Measurements from ENCODE around the gene RHOBTB1. TPM values are rescaled to one million over a fixed set of nuclear protein-coding genes. Genes with fewer than 3 reads are reported as not detected.

The RHOBTB1 gene
- total RNA-seq, 1 donor: 15.8 TPM

DNA sequence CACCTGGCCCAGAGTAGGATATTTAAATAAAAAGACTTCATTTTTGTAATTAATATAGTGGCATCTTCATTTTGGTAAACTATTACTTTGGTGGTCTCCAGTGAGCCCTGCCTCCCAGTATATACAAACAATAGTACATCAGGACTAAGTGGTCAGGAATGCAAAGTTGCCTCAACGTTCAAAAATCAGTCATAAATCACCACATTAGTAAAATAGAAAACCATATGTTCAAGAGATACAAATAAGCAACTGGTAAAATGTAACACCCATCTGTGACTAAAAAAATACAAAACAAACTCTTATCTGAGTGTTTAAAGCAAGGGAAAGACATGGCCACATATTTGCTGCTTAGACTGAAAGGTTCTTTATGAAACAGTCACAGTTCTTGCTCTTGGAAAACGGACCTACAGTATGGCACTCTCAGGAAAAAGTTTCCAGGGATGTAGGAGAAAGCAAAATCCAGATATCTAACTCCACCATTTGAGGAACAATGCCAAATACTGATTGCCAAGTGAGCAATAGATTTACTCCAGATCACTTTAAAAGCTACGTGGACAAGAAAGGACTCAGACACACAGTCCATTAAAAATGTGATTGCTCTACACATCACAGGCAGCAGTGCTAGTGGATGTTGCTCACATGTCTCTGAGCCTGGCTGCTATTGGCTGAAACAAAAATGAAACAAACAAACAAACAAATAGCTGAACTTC is 15.1 kb upstream of the RHOBTB1 start:
- no peak overlapping the region for H3K4me3 ChIP-seq (ENCODE audit: low read depth, low read length)
- TF ChIP-seq, protein P1, sequence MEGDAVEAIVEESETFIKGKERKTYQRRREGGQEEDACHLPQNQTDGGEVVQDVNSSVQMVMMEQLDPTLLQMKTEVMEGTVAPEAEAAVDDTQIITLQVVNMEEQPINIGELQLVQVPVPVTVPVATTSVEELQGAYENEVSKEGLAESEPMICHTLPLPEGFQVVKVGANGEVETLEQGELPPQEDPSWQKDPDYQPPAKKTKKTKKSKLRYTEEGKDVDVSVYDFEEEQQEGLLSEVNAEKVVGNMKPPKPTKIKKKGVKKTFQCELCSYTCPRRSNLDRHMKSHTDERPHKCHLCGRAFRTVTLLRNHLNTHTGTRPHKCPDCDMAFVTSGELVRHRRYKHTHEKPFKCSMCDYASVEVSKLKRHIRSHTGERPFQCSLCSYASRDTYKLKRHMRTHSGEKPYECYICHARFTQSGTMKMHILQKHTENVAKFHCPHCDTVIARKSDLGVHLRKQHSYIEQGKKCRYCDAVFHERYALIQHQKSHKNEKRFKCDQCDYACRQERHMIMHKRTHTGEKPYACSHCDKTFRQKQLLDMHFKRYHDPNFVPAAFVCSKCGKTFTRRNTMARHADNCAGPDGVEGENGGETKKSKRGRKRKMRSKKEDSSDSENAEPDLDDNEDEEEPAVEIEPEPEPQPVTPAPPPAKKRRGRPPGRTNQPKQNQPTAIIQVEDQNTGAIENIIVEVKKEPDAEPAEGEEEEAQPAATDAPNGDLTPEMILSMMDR (IDR thresholded peaks at IDR 0.05; ENCODE audit: insufficient read depth, low read length): no peak
- peak; percentile 83 for DNase-seq (ENCODE audit: low read depth)

DNA sequence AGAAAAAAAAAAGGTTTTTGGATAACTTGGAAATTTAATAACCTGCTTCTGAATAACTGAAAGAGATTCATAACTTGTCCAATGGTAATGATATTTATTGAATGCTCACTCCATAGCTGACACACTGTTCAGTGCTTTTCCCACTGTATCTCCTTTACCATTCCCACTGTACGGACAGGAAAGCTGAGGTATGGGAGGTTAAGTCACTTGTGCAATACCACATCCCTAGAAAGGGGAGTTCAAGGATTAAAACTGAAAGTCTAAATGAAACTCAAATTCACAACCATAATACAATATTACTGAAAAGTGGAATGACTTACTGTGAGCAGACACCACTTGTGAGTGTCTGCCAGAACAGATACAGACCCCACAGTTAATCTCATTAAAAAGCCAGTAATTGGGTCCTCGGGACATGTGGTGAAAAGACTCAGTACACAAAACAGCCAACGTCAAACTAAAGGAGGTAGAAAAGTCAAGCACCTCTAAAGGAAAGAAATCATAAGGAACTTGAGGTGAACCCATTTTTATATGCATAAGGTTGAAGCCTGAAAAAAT is 13.8 kb upstream of the RHOBTB1 start:
- H3K4me3 ChIP-seq (ENCODE audit: low read depth, low read length): no peak overlapping the region
- TF ChIP-seq, protein P1 (IDR thresholded peaks at IDR 0.05; ENCODE audit: insufficient read depth, low read length): no peak

GRCh38 chr10:60955957-60956425 is 12.0 kb upstream of the RHOBTB1 start:
- TF ChIP-seq, protein P1 (IDR thresholded peaks at IDR 0.05; ENCODE audit: insufficient read depth, low read length): no peak
- DNase-seq (ENCODE audit: low read depth): peak; percentile 53
- no peak overlapping the region for H3K4me3 ChIP-seq (ENCODE audit: low read depth, low read length)

More for the DNA sequence above, 13.8 kb upstream of the RHOBTB1 start:
- DNase-seq (ENCODE audit: low read depth): no peak

DNA sequence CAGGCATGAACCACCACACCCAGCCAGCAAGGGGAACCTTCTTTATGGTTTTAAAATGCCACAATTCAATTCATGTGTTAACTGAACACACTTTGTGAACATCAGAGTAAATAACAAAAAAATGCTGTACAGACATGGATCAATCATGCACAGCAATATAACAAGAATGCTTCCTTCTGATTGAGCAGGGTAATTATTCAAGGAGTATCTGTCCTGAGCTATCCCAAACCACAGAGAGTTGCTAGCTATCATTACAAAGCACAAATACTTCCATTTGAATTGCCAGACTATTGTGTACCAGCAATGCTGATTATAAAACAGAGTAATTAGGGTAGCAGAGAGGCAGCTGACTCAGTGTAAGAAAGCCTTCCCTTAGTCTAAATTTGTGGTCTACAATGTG is 11.3 kb upstream of the RHOBTB1 start:
- H3K4me3 ChIP-seq (ENCODE audit: low read depth, low read length): no peak overlapping the region
- TF ChIP-seq, protein P1 (IDR thresholded peaks at IDR 0.05; ENCODE audit: insufficient read depth, low read length): no peak

GRCh38 chr10:60954035-60954434 is 10.1 kb upstream of the RHOBTB1 start:
- TF ChIP-seq, protein P1 (IDR thresholded peaks at IDR 0.05; ENCODE audit: insufficient read depth, low read length): no peak
- no peak overlapping the region for H3K4me3 ChIP-seq (ENCODE audit: low read depth, low read length)
- no peak for DNase-seq (ENCODE audit: low read depth)

More for the DNA sequence above, 11.3 kb upstream of the RHOBTB1 start:
- DNase-seq (ENCODE audit: low read depth): no peak

DNA sequence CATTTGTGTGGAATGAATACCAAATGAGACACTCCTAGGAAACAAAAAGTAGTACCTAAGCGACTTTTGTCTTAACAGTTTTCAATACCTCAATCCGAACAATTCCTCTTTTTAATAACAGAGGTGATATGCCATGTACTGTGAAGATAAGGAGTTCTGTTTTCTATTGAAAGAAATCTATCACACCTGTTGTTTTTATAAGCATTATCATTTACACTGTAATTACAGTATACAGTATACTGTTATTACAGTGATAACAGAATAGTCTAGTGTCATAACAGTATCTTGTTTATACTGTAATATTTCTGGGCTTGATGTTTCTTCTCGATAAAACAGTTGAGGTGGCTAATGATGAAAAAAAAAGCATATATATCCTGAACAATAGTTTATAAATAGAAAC is 9.4 kb upstream of the RHOBTB1 start:
- no peak for DNase-seq (ENCODE audit: low read depth)
- TF ChIP-seq, protein P1 (IDR thresholded peaks at IDR 0.05; ENCODE audit: insufficient read depth, low read length): no peak
- no peak overlapping the region for H3K4me3 ChIP-seq (ENCODE audit: low read depth, low read length)
